HepG2 (cell line): ENCODE data around the gene TRPT1. TPM values are rescaled to one million over a fixed set of nuclear protein-coding genes. Genes with fewer than 3 reads are reported as not detected.

Experiments
- CBX5 ChIP-seq: sonication (generic); formaldehyde crosslinking; IDR thresholded peaks from 2 replicates; pipeline ENCODE4 v1.4.0; 2020; ENCODE audit warnings: missing genetic modification reagents, borderline replicate concordance
- ETV6 ChIP-seq: sonication (generic); formaldehyde crosslinking; conservative IDR thresholded peaks from 2 replicates; pipeline ENCODE4 v1.4.0; 2020; ENCODE audit warnings: missing genetic modification reagents
- GATAD1 ChIP-seq: IDR thresholded peaks from 2 replicates; pipeline ENCODE4 v1.6.1; 2016; ENCODE audit warnings: missing genetic modification reagents, missing compliant biosample characterization
- GLMP ChIP-seq: sonication (generic); formaldehyde crosslinking; IDR thresholded peaks from 2 replicates; pipeline ENCODE4 v1.9.0; 2021; ENCODE audit warnings: missing genetic modification reagents, mild to moderate bottlenecking, borderline replicate concordance
- KDM3A ChIP-seq: IDR thresholded peaks from 2 replicates; pipeline ENCODE4 v1.6.1; 2018; ENCODE audit warnings: low read depth, missing compliant biosample characterization
- MAFK ChIP-seq, 2 experiments: IDR thresholded peaks in 1 of 2; conservative IDR thresholded peaks in 1 of 2; 2 replicates each; pipeline ENCODE4 v1.6.1; 2011; ENCODE audit warnings: improper control_type of control experiment in 2 of 2, low read length in 2 of 2
- MYNN ChIP-seq: sonication (generic); formaldehyde crosslinking; IDR thresholded peaks from 2 replicates; pipeline ENCODE4 v1.4.0; 2020; ENCODE audit warnings: mild to moderate bottlenecking, low read depth, missing genetic modification reagents
- NR3C1 ChIP-seq: sonication (generic); formaldehyde crosslinking; IDR thresholded peaks from 2 replicates; pipeline ENCODE4 v1.4.0; 2020; ENCODE audit warnings: missing genetic modification reagents
- SAP130 ChIP-seq: IDR thresholded peaks from 2 replicates; pipeline ENCODE4 v1.6.1; 2016; ENCODE audit warnings: low read depth
- ZMYM4 ChIP-seq: sonication (generic); formaldehyde crosslinking; IDR thresholded peaks from 2 replicates; pipeline ENCODE4 v1.8.1; 2023; ENCODE audit warnings: mild to moderate bottlenecking, missing genetic modification reagents
- ZNF17 ChIP-seq: sonication (generic); formaldehyde crosslinking; IDR thresholded peaks from 2 replicates; pipeline ENCODE4 v1.5.0; 2020; ENCODE audit warnings: mild to moderate bottlenecking, missing genetic modification reagents
- ZNF451 ChIP-seq: sonication (generic); formaldehyde crosslinking; IDR thresholded peaks from 2 replicates; pipeline ENCODE4 v1.5.0; 2020; ENCODE audit warnings: mild to moderate bottlenecking, missing genetic modification reagents
- ZNF530 ChIP-seq: sonication (generic); formaldehyde crosslinking; IDR thresholded peaks from 2 replicates; pipeline ENCODE4 v1.5.0; 2020; ENCODE audit warnings: low read depth, mild to moderate bottlenecking, missing genetic modification reagents
- ZNF558 ChIP-seq: sonication (generic); formaldehyde crosslinking; IDR thresholded peaks from 2 replicates; pipeline ENCODE4 v1.9.0; 2022; ENCODE audit warnings: mild to moderate bottlenecking, missing genetic modification reagents, borderline replicate concordance
- ZNF652 ChIP-seq: IDR thresholded peaks from 2 replicates; pipeline ENCODE4 v1.6.1; 2016; ENCODE audit warnings: low read depth, borderline replicate concordance
- ZNF766 ChIP-seq: sonication (generic); formaldehyde crosslinking; IDR thresholded peaks from 2 replicates; pipeline ENCODE4 v1.5.0; 2020; ENCODE audit warnings: missing genetic modification reagents, borderline replicate concordance
- ZNF782 ChIP-seq: sonication (generic); formaldehyde crosslinking; IDR thresholded peaks from 2 replicates; pipeline ENCODE4 v1.4.0; 2020; ENCODE audit warnings: missing genetic modification reagents, mild to moderate bottlenecking, borderline replicate concordance
- ZNF792 ChIP-seq: IDR thresholded peaks from 2 replicates; pipeline ENCODE4 v1.6.1; 2016
- polyA plus RNA-seq, 8 experiments: library from polyadenylated mRNA; depleted of rRNA in 3 of 8; stranded (reverse) in 7 of 8; unstranded in 1 of 8; fragments of >200 nt; fragmentation: Illumina TruSeq in 4 of 8; extraction: Trizol in 4 of 8; gene quantifications; 2 replicates each; pipeline versions ENCODE4 v1.2.1 to v1.2.3, GENCODE V29; 2011 to 2016; ENCODE audit warnings: low read depth in 4 of 8, missing spikeins in 1 of 8, mixed read lengths in 1 of 8; ENCODE audit not compliant: insufficient read depth in 1 of 8
- total RNA-seq, 5 experiments: library from RNA; depleted of rRNA; stranded (reverse); fragments of >200 nt; fragmentation: Illumina TruSeq; extraction: Trizol; gene quantifications; 2 replicates each; pipeline ENCODE4 v1.2.3, GENCODE V29; 2016; ENCODE audit warnings: low read depth in 1 of 5
- TF ChIP-seq, protein P1 (sequence below): IDR thresholded peaks from 2 replicates; pipeline ENCODE4 v1.6.1; 2012; ENCODE audit warnings: low read depth, low read length, improper control_type of control experiment
- TF ChIP-seq, protein P2 (sequence below): sonication (generic); formaldehyde crosslinking; IDR thresholded peaks from 2 replicates; pipeline ENCODE4 v1.5.1; 2020; ENCODE audit warnings: missing genetic modification reagents, mild to moderate bottlenecking, borderline replicate concordance
- TF ChIP-seq, protein P3 (sequence below): sonication (generic); formaldehyde crosslinking; IDR thresholded peaks from 2 replicates; pipeline ENCODE4 v1.9.0; 2021; ENCODE audit warnings: missing genetic modification reagents, mild to moderate bottlenecking, borderline replicate concordance

The TRPT1 gene
- total and polyA plus RNA-seq, 2 of the 13 experiments (the other 11 are each of a cell fraction or from before 2014, with no cell fraction given) = 24.8 to 40.7 TPM

DNA sequence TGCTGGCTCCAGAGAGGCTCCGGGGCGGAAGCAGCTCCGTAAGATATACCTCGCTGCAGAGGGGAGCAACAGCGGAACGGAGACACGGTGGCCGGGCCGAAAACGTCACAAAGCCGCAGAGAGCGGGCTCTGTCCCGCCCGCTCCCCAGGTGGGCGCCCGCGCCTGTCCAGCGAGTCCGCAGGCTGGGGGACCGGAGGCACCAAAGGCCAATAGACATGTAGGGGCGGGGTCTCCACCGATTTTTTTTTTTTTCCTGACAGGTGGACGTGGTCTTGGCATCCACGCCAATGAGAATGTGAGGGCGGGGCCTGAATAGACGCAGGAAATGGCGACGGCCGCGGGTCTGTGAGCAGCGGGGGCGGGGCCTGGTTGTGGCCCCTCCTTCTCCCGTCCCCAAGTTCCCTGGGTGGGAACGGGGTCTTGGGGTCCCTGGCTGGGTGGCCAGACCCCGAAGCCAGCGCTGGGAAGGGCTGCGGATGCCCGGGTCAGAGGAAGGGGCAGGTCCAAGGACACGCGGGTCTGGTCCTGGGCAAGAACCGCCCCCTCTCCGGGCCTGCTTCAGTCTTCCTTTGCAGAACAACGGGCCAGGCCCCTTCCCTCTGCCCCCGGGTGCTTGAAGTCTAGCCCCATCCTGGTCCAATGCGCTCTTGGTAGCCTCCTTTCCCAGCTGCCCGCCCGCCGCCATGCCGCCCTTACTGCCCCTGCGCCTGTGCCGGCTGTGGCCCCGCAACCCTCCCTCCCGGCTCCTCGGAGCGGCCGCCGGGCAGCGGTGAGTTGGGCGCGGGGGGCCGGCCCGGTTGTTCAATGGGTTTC is 4.4 kb upstream of the TRPT1 start, which contains the start of gene DNAJC4 (continued):
- no peak for TF ChIP-seq ZNF782 (CRISPR knock-in tag)
- TF ChIP-seq, protein P1, sequence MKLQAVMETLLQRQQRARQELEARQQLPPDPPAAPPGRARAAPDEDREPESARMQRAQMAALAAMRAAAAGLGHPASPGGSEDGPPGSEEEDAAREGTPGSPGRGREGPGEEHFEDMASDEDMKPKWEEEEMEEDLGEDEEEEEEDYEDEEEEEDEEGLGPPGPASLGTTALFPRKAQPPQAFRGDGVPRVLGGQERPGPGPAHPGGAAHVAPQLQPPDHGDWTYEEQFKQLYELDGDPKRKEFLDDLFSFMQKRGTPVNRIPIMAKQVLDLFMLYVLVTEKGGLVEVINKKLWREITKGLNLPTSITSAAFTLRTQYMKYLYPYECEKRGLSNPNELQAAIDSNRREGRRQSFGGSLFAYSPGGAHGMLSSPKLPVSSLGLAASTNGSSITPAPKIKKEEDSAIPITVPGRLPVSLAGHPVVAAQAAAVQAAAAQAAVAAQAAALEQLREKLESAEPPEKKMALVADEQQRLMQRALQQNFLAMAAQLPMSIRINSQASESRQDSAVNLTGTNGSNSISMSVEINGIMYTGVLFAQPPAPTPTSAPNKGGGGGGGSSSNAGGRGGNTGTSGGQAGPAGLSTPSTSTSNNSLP = no peak
- no peak for TF ChIP-seq KDM3A (CRISPR knock-in tag)
- TF ChIP-seq CBX5 = no peak
- TF ChIP-seq MAFK (conservative IDR thresholded peaks at IDR 0.05 in 1 of 2, IDR thresholded peaks at IDR 0.05 in 1 of 2; ENCODE audit: low read length in 2 of 2) = no peak
- TF ChIP-seq ZNF766 (CRISPR knock-in tag) = no peak
- TF ChIP-seq, protein P2, sequence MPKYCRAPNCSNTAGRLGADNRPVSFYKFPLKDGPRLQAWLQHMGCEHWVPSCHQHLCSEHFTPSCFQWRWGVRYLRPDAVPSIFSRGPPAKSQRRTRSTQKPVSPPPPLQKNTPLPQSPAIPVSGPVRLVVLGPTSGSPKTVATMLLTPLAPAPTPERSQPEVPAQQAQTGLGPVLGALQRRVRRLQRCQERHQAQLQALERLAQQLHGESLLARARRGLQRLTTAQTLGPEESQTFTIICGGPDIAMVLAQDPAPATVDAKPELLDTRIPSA = no peak
- no peak for TF ChIP-seq GLMP
- TF ChIP-seq ZNF17 (CRISPR knock-in tag) = no peak
- TF ChIP-seq ZNF530 (CRISPR knock-in tag) = no peak
- peak; percentile 83 for TF ChIP-seq SAP130 (CRISPR knock-in tag)
- no peak for TF ChIP-seq NR3C1 (CRISPR knock-in tag)
- no peak for TF ChIP-seq GATAD1 (CRISPR knock-in tag)
- peak; percentile 61; the same call in 1 of the 2 replicates for TF ChIP-seq ZMYM4 (CRISPR knock-in tag)
- TF ChIP-seq ZNF792 (CRISPR knock-in tag) = 0 out of 2 replicates have a peak, but pooled peaks have one; percentile 9
- TF ChIP-seq MYNN (CRISPR knock-in tag) = no peak
- TF ChIP-seq ZNF451 = no peak
- peak; percentile 83; the same call in 1 of the 2 replicates for TF ChIP-seq ZNF558 (CRISPR knock-in tag)
- TF ChIP-seq ETV6 = no peak
- no peak for TF ChIP-seq ZNF652 (CRISPR knock-in tag)
- TF ChIP-seq, protein P3, sequence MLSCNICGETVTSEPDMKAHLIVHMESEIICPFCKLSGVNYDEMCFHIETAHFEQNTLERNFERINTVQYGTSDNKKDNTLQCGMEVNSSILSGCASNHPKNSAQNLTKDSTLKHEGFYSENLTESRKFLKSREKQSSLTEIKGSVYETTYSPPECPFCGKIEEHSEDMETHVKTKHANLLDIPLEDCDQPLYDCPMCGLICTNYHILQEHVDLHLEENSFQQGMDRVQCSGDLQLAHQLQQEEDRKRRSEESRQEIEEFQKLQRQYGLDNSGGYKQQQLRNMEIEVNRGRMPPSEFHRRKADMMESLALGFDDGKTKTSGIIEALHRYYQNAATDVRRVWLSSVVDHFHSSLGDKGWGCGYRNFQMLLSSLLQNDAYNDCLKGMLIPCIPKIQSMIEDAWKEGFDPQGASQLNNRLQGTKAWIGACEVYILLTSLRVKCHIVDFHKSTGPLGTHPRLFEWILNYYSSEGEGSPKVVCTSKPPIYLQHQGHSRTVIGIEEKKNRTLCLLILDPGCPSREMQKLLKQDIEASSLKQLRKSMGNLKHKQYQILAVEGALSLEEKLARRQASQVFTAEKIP (CRISPR knock-in tag) = no peak
